NCI-H2196 treated with DMSO at 0.1 percent for 48 hours (cell line): ENCODE results near the gene LDB2.
"Not testable (repeated sequence)": the region's sequence is repeated elsewhere in the genome, so short reads cannot be mapped to it uniquely, and the experiment has no call there.

Experiments used
- DNase-seq: peaks from one replicate; lab custom pipeline; 2025; ENCODE audit not compliant: unreplicated experiment; lab: John Stamatoyannopoulos, UW

LDB2 gene

DNA sequence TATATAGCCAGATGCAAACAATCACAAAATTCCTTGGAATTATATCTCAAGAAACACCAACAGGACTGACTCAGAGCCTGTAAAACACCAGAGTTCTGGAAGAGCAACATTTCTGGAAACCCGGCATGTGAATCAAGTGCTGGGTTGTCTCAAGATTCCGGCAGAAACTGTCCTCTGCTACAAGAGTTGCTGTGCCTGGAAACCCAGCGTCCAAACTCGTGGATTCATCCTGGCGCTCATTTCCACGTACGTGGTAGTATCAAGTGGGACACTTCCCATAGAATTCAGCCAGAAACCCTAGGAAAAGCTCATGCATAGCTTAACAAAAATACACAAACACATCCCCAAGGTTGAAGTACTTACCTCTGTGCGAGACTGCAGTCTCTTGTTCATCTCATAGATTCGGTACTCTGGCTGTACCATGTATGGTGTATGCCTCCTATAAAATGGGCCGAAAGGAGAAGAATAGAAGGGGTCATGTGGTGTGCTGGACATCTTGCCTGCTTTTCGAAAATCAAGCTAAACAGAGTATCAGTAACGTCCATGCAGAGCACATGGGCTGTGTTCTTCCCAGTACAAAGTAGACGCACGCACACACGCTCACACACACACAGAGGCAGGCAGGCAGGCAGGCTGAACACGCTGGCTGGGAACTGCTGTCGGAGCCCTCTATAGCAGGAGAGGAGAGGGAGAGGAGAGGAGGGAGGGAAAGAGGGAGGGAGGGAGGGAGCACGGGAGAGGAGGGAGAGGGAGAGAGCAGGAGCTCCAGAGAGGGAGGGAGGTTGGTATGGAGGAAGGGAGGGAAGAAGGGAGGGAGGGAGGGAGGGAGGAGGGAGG, at the start of gene LDB2:
TSS of gene LDB2 (minus strand) at position 655 of the 837 bp plus-strand sequence.
- no peak for DNase-seq

DNA sequence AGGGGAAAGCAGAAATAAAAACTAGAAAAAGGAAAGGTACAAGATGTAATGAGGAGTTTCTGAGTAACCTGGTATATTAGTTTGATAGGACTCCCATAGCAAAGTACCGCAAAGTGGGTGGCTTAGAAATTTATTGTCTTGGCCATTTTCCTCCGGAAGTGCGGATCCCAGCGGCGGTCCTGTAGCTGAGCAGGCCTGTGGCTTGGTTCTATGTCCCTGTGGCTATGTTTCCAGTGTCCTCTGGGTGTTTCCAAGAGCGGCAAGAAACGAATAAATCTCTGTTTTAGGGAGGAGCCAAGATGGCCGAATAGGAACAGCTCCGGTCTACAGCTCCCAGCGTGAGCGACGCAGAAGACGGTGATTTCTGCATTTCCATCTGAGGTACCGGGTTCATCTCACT, 44.0 kb upstream of the LDB2 start:
- DNase-seq, result no peak

DNA sequence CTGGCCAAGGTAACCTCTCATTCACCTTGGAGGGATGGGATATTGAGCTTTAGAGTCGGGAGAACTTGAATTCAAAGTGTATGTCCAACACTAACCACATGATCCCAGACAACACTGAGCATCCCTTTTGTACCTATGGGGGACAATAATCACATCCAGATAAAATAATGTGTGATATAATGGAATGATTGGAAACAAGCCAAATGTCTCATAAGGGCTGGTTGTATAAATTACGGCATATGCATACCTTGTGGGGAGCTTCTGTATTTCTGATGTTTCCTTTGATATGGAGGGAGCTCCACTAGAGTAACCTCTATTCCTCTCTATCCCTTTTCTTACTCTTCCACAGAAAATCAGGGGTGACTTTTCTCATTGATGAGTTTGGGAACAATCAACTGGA, 40.7 kb upstream of the LDB2 start:
- no peak for DNase-seq

DNA sequence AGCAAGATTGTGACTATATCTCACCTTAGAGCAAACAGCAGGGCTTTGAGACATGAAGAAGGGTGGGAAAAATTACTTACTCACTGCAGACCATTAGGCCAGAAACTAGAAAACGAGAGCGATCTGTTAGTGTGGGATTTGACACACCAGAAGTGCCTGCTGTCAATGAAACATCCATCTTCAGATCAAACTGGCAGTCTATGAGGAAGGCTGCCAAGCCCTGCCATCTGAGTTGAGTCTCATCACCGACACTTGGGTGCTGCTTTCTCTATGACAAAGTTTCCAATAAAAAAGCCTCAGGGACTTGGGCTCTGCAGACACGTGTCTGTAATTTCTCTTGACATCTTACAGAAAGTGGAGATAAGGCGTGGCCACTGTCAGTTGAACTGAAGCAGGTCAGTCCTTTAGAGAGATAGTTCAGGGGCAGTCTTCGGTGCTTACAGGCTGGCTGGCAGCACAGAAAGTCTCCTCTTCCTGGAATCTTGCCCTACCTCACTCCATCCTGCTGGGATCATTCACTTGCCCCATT, 40.1 kb upstream of the LDB2 start:
- no peak for DNase-seq

DNA sequence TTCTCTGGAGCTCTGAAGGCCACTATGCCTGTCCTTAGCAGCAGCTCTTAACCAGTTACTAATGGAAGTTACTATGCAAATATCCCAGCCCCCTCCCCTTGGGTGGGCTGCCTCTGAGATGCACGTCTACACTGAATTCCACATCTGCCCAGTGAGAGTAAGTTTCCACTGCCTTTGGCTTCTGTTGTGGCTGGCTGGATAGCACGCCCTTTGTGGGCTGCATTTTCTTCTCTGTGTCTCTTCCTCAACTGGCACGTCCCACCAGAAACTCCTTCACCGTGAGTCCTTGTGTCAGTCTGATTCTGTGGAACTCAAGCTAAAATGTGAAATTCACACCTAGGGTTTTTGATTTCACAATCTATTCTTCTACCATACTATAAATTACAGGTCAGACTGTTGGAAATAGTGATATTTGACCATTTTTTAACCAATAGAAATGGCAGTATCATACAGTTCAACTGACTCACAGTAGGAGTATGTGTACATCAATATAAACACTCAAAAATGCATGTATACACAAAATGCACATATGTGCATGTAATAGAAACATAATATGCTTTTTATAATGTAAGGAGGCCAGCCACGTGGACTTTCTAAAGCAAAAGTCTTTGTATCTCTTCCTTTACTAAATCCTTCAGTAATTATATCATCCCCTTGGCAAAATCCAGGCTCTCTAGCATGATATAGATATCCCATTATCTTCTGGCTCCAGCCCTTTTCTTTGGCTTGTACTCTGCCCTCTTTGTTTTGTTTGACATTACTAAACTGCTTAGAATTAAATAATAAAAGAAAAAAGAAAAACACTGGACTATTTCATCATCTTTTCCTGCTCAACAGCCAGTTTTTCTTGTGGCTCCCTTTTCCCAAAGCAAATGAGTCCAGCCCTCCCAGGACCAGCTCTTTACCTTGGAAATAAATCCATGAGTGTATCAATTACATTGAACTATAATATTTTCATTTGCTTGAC, 33.2 kb upstream of the LDB2 start:
- DNase-seq, result no peak

DNA sequence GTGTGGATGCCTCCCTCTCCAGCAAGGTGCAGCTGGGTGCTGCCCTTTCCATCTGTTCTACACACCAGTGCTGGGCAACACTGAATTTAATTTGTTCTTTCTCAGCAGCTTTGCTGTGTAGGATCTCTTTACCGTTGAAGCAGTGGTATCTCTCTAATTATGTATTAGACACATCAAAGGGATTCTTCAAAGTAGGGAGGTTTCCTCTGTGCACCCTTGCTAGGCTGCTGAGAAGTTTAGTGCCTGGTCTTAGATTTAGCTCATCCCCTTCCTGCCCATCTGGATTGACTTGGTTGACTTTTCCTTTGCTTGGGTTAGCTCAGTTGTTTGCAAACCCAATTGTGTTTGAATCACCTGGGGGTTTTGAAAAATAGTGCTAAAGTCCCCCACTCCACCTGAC, 27.8 kb upstream of the LDB2 start:
- no peak for DNase-seq

DNA sequence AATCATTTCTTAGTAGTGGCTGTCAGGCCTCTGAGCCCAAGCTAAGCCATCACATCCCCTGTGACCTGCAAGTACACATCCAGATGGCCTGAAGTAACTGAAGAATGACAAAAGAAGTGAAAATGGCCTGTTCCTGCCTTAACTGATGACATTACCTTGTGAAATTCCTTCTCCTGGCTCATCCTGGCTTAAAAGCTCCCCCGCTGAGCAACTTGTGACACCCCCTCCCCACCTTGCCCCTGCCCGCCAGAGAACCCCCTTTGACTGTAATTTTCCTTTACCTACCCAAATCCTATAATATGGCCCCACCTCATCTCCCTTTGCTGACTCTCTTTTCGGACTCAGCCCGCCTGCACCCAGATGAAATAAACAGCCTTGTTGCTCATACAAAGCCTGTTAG, 20.3 kb upstream of the LDB2 start:
- not testable (repeated sequence) for DNase-seq

DNA sequence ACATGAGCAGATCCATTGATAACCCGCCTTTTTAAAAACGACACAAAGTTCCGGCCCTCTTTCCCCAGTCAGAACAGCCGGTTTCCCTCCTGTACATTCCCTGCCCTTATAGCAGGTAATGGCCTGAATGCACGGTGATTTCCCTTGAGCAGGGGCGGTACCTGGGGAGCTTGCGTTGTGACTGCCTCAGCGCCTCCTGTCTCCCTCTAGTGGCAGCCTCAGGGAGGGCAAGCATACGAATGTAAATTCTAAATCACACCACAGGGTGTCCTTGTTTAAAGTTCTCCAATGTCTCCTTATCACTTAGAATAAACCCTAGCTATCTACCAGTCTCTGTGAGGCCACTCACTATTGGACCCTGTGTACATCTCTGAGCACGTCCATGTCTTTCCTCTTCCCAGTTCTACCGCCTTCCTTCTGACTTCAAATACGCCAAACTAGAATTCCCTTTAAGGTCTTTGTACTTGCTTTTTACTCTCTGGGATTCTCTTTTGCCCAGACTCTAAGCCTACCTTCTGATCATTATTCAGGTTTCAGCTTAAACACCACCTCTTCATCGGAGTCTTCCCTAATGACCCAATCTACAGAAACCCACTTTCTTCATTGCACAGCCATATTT, 18.4 kb upstream of the LDB2 start:
- no peak for DNase-seq

DNA sequence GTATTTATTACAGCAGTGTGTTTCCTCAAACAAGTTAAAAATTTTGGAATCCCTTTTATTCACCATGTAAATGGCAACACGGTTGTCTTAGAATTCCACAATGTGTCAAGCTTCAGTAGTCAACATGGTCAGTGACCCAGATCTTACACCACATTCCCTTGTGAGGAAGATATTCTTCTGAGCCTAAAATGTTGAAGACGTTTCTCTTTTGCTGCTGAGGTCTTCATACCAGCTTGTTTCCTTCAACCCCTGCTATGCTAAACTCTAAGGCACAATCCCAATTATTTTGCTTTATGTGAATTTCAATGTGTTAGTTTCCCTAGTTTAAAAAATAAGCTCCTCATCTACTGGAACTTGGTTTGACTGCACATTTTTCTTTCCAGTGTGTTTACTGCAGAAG, 17.6 kb upstream of the LDB2 start:
- DNase-seq, result no peak

DNA sequence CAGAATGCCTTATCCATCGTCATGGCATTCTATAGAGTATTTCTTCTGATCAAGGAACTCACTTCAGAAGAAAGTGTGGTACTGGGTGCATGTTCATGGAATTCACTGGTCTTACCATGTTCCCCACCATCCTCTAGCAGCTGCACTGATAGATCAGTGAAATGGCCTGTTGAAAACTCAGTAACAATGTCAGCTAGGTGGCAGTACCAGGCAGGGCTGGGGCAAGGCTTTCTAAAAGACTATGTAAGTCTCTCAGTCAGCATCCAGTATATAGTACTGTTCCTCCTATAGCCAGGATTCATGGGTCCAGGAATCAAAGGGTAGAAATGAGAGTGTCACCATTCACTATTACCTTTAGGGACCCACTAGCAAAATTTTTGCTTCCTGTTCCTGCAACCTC, 15.8 kb upstream of the LDB2 start:
- no peak for DNase-seq

DNA sequence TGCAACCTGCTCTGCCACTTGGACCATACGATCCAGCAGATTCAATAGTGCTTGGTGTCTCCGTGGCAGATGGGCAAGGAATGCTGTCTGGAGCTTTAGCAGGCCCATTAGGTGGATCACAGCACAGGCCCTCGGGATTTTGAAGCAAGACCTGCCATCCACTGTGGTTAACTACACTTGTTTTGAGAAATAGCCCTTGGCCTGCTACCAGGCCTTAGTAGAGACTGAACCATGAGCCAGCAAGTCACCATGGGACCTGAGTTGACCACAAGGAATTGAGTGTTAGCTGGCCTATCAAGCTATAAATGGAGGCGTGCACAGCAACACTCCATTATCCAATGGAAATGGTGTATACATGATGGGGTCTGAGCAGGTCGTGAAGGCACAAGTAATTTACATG, 14.5 kb upstream of the LDB2 start:
- DNase-seq, result no peak

DNA sequence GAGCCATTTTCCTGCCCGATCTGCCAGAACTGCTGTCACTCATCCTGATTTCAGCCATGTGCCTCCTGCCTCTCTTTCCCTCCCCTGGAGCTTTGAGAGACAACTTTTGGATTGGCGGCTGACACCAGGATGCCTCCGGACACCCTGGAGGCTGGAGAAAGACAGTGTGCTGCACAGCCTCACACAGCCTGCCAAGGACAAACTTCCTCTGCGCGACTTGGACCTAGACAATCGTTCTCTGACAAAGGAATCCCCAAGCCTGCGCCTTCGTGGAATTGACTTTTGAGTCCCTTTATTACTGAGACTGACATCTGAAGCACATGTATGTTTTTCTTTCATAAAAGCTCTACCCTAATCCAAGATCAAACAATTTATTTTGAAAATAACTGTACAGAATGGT, 10.8 kb upstream of the LDB2 start:
- DNase-seq, result no peak

DNA sequence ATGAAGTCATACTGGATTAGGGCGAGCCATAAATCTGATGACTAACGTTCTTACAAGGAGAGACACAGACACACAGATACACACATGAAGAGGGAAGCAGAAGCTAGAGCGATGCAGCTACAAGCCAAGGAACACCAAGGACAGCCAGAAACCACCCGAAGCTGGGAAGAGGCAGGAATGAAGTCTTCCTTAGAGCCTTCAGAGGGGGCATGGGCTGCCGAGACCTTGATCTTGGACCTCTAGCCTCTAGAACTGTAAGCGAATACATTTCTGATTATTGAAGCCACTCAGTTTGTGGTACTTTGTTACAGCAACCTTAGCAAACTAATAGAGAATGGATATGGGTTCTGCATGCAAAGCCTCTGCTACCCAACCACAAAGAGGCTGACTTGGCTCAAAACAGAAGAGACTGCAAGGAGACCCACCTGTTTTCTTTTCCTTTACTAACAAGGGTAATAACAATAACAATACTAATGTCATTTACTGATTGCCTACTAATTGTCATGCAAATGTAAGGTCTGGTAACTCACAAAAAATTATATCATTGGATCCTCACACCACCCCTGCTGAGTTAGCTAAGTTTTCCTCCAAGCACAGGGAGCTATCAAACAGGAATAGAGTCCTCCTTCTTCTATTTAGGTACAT, 10.1 kb upstream of the LDB2 start:
- no peak for DNase-seq

DNA sequence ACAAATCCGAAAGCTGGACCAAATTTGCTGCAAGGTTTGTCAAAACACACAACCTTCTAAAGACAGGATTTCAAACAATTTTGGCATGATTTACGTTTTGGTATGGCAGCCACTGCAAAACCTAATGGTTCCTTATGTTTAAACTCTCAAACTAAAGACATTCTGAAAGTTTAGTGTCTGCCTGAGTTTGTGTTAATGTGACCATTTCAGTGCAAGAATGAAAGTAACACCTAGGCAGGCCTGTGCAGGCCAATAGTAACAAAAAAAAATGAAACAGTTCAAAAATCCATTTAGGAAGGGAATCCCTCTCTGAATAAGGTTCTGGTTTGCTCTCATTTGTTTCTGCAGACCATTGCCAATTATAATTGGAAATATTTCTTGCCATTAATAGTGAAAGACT, 1.9 kb upstream of the LDB2 start:
- no peak for DNase-seq

DNA sequence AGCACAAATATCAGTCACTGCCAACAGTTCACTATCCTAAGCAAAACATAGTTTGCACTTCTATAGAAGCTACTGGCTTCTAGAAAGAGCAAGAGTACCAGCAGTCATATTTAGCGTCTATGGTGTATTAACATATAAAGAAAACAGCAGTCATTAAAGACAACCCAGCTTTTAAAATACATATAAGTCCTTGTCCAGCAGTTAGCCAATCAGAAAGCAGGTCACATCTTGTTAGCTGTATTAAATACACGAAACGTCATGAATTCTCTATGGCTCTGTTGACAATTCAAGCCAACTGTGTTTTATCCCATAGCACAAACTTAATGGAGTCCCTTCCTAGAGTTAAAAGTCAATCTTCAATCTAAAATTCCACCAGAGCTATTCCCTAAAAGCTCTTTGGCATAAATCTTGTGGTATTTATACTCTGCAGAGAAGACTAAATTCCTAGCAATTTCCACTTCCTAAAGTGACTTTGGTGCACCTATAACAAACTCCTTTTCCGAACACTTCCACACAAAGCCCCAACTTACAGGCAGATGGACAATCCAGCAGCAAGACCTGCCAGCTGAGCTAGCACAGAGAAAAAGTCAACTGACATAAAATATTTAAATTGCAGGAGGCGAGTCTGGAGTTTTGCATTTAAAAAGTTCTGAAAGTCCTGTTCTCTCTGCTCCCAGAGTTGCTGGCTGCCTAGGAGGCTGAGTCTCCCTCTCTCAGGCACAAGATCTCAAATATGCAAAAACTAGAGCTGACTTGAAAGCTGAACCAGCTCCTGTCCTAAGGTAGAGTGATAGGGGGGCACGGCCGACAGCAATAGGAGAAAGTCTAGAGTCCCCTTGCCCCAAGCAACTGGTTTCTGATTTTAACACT, 1.3 kb downstream of the LDB2 start:
- DNase-seq, result no peak

DNA sequence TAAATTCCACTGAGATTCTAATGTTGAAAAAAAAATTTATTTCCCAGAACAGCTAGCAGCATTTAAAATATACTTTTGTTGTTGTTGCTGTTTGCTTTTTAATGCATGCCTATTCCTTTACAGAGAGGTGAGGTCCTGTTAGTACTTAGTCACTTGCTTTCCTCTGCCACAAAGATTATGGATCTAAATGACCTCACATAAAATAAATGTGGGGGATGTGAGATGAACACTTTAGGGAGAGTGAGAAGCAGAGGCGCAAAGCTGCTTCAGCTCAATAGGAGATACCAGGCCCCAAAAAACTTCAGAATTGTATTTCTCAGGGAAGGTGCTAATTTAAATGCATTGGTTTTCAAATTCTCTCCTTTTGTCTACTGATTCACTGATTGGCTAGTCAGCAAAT, 4.0 kb downstream of the LDB2 start:
- DNase-seq, result no peak

DNA sequence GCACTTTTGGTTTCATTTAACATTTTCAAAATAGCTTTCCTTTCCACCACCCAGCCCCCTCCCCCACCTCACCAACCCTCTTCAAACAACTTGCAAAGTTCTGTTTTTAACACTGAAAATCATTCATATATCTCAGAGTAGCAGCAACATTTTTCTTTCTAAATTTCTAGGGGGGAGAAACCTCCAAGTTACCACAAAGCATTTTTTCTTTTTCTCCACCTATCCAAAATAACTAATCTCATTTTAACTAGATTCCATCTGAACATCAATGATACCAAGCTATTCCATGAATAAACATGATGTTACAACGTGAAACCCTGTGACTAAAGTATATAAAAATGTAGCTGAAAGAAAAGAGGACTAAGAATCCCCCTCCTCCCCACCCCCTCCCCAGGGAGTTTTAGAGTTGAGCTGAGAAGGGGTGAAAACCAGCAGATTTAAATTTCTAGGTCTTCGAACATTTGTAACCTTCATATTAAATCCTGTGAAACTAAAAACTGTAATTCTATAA, 5.2 kb downstream of the LDB2 start:
- no peak for DNase-seq

DNA sequence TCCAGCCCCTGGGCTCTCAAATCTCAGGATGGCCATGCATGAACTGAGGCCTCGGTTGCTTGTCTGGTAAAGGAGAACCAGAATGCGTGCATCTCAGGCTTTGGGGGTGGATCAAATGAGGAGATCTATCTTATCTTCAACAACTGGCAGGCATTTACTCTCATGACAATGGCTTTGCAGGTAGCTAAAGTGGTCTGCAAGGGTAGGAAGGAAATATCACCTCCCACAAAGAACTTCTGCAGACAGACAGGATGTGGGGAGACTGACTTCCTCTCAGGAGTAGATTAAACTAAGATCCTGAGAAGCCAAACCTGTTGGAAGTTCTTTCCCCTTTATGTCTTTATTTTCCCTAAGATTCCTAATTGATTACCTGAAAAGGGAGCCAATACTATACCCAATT, 7.8 kb downstream of the LDB2 start:
- no peak for DNase-seq

DNA sequence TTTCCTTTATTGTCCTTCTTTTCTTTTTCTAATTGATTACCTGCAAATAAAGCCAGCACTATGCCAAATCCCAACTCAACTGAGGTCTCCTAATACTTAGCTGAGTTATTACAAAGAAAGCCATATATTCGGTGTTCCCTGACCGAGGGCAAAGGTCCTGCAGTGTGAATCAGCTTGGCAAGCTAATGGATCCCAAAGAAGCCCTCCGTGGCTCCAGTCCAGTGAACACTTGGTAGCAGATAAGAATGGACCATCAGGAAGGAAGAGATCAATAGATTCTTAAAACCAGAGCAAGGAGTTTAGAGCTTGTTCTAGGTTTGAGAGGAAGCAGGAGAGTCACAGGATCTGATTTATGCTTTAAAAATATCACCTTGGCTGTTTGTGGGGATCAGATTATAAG, 8.5 kb downstream of the LDB2 start:
- no peak for DNase-seq

DNA sequence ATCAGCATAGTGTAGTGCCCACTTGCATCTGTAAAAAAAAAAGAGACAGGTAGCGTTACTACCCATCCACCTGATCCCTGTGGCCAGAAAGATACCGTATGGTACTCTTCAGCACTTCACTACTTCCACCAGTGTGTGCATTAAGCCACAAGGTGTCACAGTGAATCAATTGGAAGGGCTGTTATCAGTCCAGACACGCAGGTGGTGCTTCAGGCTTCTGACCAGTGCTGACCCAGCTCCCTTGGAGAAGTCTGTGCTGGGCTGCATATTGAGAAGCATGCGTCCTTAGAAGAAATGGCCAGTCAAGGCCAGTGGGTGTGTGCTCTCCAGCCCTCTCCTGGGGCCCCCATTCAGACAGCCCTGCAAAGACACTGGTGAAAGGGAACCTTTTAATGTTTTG, 10.6 kb downstream of the LDB2 start:
- DNase-seq, result no peak
